ENCODE measurements around the gene ALDH1L2.

The ALDH1L2 gene

DNA sequence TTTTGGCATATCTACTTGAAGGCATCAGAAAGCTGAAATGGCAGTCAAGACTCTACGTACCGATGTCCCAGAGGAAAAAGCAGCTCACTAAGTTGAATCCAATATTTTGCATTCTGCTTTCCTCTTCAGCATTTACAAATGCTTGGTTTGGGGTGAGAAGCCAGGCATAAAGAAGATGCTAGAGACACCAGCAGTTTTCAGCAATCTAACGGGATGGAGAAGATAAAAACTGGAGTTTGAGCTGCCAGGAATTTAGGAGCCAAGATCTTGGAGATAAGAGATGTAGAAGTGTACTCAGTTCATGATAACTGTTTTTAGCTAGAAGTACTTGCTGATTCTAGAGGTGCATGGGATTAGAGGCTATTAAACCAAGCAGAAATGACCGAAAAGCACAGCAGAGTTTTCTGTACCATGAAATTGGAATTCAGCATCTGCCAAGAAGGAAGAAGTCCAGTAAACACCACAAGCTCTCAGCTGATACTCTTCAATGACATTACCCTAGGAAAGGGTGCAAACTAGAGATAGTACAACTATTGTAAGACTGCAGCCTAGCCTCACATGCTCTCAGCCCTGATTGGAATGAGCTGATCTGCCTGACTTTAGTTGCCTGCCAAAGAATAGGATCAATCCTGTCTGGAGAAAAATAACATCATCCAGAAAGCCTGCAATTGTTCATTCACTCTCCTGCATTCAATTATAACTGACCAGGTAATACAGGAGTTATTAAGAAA lies 7.4 kb upstream of the ALDH1L2 start:
- H3K4me1 ChIP-seq (ENCODE audit: low read length), result no peaks in the 10 kb centered on the region
- peaks cover 11% of the 10 kb centered on the region for H3K27me3 ChIP-seq (ENCODE audit: low read depth, low read length)
- no peak overlapping the region for H3K27ac ChIP-seq (ENCODE audit: low read length)
- H3K36me3 ChIP-seq (replicated peaks; ENCODE audit: low read depth, low read length), result no peaks in the 10 kb centered on the region
- H3K4me2 ChIP-seq (ENCODE audit: low read length), result no peak overlapping the region
- no peak overlapping the region for H3K9ac ChIP-seq (ENCODE audit: low read length)
- TF ChIP-seq EZH2phosphoT487 (IDR thresholded peaks at IDR 0.05; ENCODE audit: low read depth) (no peak), CTCF (IDR thresholded peaks at IDR 0.05; ENCODE audit: low read depth, low read length) (no peak)
- H3K79me2 ChIP-seq (ENCODE audit: low read length), result no peaks in the 10 kb centered on the region
- H4K20me1 ChIP-seq (ENCODE audit: insufficient read depth, low read length), result no peaks in the 10 kb centered on the region
- H3K4me3 ChIP-seq (ENCODE audit: low read length), result no peak overlapping the region
- H3K9me3 ChIP-seq (ENCODE audit: insufficient read depth, low read length), result 0 out of 2 replicates have a peak, but pooled peaks cover 2% of the 10 kb centered on the region
- no peak overlapping the region for H2AFZ ChIP-seq (ENCODE audit: low read depth, low read length)

DNA sequence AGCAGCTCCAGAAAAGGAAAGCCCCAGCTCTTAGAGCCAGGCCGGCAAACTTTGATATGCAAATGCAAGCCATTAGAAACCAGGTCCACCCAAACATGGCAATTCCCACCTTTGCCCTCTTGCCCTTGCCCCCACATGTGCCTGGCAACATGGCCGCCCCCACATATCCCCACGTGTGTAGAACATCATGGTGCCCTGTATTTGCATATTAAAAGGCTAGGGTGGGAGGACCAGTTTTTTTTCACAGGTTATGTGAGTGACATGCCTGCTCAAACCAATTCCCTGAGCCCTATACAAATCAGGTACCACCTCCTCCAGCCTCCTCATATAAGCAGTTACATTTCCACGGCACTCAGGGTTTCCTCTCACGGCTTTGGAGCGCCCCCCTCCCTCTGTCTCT lies 6.1 kb upstream of the ALDH1L2 start:
- Histone ChIP-seq H3K4me1 (ENCODE audit: low read length) (no peaks in the 10 kb centered on the region), H3K79me2 (ENCODE audit: low read length) (no peaks in the 10 kb centered on the region), H3K36me3 (replicated peaks; ENCODE audit: low read depth, low read length) (no peaks in the 10 kb centered on the region), H3K4me3 (ENCODE audit: low read length) (no peak overlapping the region), H3K27me3 (ENCODE audit: low read depth, low read length) (peaks cover 11% of the 10 kb centered on the region), H2AFZ (ENCODE audit: low read depth, low read length) (no peak overlapping the region; the same call in 1 of the 2 replicates), H4K20me1 (ENCODE audit: insufficient read depth, low read length) (no peaks in the 10 kb centered on the region), H3K27ac (ENCODE audit: low read length) (no peak overlapping the region), H3K4me2 (ENCODE audit: low read length) (no peak overlapping the region), H3K9me3 (ENCODE audit: insufficient read depth, low read length) (0 out of 2 replicates have a peak, but pooled peaks cover 3% of the 10 kb centered on the region), H3K9ac (ENCODE audit: low read length) (no peak overlapping the region)
- TF ChIP-seq EZH2phosphoT487 (IDR thresholded peaks at IDR 0.05; ENCODE audit: low read depth) (no peak), CTCF (IDR thresholded peaks at IDR 0.05; ENCODE audit: low read depth, low read length) (no peak)

DNA sequence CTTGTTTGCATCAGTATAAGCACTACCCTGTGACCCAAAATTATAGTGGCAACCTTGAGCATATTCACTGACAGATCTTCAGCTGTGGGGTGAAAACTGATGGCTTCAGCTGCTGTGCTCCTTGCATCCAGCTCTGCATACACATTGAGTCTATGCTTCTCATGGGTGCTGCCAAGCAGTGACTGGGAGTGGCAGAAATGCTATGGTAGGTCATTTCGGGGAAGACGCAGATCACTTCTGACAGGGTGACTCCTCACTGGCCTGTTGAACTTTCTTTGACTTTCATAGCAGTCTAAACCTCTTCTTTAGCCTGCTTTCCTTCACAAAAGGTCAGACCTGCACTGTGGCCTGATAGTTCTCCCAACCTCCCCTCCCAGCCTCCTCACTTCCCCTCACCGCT lies 5.6 kb upstream of the ALDH1L2 start:
- Histone ChIP-seq H3K4me3 (ENCODE audit: low read length) (no peak overlapping the region), H3K9ac (ENCODE audit: low read length) (no peak overlapping the region), H3K36me3 (replicated peaks; ENCODE audit: low read depth, low read length) (no peaks in the 10 kb centered on the region), H4K20me1 (ENCODE audit: insufficient read depth, low read length) (no peaks in the 10 kb centered on the region), H3K4me2 (ENCODE audit: low read length) (no peak overlapping the region), H3K9me3 (ENCODE audit: insufficient read depth, low read length) (0 out of 2 replicates have a peak, but pooled peaks cover 3% of the 10 kb centered on the region), H3K27ac (ENCODE audit: low read length) (no peak overlapping the region), H2AFZ (ENCODE audit: low read depth, low read length) (no peak overlapping the region), H3K4me1 (ENCODE audit: low read length) (no peaks in the 10 kb centered on the region), H3K79me2 (ENCODE audit: low read length) (no peaks in the 10 kb centered on the region), H3K27me3 (ENCODE audit: low read depth, low read length) (peaks cover 11% of the 10 kb centered on the region)
- no peak for TF ChIP-seq EZH2phosphoT487 (IDR thresholded peaks at IDR 0.05; ENCODE audit: low read depth)
- TF ChIP-seq CTCF (IDR thresholded peaks at IDR 0.05; ENCODE audit: low read depth, low read length), result no peak

DNA sequence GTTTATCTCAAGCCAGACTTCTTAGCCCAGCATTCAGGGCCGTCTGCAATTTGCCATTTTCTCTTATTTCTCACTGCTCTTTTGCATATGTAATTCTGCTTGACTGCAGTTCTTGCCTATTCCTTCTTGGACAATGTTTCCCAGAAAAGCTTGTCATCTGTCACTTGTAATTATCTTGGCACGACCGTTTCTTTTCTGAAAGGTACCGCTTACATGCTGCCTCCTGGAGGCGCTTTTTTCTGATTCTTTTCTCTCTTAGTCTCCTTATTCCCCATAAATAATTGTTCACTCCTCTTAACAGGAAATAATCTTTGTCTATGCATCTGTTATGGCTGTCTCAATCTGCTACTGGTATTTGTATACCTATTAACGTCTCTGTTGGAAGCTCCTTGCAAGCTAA lies 1.2 kb upstream of the ALDH1L2 start:
- H3K4me2 ChIP-seq (ENCODE audit: low read length), result no peak overlapping the region

More for the DNA sequence above, 1.2 kb upstream of the ALDH1L2 start:
- no peak overlapping the region for H3K9ac ChIP-seq (ENCODE audit: low read length)
- H3K27me3 ChIP-seq (ENCODE audit: low read depth, low read length), result peaks cover 2% of the 10 kb centered on the region; the same call in 1 of the 2 replicates
- H3K36me3 ChIP-seq (replicated peaks; ENCODE audit: low read depth, low read length), result no peaks in the 10 kb centered on the region
- no peaks in the 10 kb centered on the region for H4K20me1 ChIP-seq (ENCODE audit: insufficient read depth, low read length)
- peaks cover 5% of the 10 kb centered on the region; the same call in 1 of the 2 replicates for H3K4me1 ChIP-seq (ENCODE audit: low read length)
- TF ChIP-seq EZH2phosphoT487 (IDR thresholded peaks at IDR 0.05; ENCODE audit: low read depth) (no peak), CTCF (IDR thresholded peaks at IDR 0.05; ENCODE audit: low read depth, low read length) (no peak)
- H3K9me3 ChIP-seq (ENCODE audit: insufficient read depth, low read length), result 0 out of 2 replicates have a peak, but pooled peaks cover 3% of the 10 kb centered on the region
- H3K4me3 ChIP-seq (ENCODE audit: low read length), result no peak overlapping the region
- no peaks in the 10 kb centered on the region for H3K79me2 ChIP-seq (ENCODE audit: low read length)
- H2AFZ ChIP-seq (ENCODE audit: low read depth, low read length), result no peak overlapping the region
- no peak overlapping the region for H3K27ac ChIP-seq (ENCODE audit: low read length)

Data from OCI-LY3 (cell line).